ENCODE measurements around the gene EGFL7.

Gene EGFL7

DNA sequence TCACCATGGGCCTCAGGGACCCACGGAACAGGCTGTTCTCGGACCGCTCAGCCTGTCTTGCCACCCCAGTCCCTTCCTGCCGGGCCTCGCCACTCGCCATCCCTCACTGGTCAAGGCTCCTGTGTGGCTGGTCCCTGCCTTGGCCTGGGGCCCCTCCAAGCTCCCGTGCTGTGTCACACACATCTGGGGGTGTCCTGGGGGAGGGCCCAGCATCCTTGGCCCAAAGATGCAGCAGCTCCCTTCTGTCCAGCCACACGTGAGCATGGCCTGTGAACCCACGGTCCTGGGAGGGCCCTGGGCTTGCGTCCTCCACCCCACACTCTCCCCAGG is 425 bp upstream of the EGFL7 start:
- DNase-seq: no peak

DNA sequence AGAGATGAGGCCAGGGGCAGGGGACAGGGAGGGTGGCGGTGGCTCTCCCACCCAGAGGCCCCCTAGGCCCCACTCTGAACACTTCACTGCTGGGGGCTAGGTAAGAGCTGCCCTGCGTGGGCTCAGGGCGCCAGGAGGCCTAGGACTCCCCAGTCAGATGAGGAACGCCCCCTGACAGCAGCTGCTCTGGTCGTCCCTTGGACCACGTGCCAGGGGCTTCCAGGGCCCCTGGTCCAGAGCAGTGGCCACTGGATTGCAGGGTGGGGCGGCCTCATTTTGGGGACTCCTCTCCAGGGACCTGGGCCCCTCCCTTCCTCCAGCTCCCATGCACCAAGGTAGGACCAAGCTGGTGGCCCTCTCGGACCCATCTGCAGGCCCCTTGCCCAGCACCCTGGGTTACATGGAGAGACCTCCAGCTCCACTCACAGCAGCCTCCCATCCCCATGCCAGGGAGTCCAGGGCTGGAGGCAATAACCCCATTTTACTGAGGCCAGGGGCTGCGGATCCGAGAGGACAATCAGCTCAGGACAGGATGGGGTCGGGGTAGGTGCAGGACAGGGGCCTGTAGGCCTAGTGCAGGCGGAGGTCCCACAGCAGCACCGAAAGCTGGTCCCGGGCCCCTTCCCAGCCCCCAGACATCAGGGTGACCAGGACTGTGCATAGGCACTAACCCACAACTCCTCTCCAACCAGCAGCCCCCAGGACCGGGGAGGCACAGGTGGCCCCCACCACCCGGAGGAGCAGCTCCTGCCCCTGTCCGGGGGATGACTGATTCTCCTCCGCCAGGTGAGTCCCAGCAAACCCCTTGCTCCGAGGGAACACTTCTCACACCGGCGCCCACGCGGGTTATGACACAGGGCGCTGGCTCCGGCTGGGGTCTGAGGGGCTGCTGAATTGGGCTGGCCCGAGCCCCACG is 1.5 kb downstream of the EGFL7 start:
- DNase-seq: no peak

DNA sequence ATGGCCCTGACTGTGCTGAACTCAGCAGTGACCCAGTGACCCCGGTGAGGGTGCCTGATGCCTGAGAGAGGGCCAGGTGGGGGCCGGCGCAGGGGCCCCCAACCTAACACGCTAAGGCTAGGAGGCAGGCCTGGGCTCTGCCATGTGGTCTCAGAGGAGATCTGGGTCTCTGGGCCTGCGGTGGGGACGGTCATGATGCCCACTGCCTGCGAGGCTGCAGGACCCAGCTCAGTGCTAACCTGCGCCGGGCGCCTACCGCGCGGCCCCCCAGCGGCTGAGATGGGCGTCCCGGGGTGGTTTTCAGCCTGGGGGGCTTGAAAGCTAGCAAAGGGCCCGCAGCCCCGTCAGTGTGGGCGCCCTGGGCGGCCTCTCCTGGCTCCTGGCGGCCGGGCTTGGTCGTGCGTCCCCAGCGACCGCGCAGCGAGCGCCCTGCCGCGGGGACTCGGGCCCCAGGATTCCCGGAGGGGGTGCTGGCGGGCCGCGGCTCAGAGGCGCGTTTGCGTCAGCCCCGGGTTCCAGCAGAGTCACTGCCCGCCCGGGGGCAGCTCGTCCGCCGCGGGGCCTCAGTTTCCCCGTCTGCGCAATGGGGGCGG is 2.5 kb downstream of the EGFL7 start:
- no peak for DNase-seq

DNA sequence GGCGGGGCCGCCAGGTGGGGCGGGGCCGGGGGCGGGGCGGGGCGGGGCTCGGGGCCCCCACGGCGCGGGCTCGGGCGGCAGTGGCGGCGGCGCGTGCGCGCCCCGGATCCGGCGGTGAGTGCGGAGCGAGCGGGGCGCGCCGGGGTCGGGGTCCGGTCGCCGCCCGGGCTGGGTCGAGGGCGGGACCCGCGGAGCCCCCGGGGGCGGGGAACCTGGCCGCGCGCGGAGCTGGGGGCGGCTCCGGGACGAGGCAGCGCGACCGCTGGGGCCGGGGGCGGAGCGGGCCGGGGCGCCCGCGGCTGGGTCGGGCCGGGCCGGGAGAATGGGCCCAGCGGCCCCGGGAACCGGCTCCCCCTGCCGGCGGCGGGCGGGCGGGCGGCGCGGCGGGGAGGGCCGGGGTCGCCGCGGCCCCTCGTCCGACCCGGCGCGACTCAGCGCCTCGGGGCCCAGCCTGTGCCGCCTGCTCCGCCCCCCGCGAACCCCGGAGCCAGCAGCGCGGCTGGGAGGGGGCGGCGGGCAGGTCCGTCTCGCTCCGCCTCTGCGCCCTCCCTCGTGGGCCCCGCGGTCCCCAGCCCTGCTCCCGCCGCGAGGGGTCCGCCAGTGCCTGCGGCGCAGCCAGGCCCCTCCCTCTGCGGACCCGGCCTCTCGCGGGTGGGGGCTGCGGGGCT is 3.1 kb downstream of the EGFL7 start:
- no peak for DNase-seq

DNA sequence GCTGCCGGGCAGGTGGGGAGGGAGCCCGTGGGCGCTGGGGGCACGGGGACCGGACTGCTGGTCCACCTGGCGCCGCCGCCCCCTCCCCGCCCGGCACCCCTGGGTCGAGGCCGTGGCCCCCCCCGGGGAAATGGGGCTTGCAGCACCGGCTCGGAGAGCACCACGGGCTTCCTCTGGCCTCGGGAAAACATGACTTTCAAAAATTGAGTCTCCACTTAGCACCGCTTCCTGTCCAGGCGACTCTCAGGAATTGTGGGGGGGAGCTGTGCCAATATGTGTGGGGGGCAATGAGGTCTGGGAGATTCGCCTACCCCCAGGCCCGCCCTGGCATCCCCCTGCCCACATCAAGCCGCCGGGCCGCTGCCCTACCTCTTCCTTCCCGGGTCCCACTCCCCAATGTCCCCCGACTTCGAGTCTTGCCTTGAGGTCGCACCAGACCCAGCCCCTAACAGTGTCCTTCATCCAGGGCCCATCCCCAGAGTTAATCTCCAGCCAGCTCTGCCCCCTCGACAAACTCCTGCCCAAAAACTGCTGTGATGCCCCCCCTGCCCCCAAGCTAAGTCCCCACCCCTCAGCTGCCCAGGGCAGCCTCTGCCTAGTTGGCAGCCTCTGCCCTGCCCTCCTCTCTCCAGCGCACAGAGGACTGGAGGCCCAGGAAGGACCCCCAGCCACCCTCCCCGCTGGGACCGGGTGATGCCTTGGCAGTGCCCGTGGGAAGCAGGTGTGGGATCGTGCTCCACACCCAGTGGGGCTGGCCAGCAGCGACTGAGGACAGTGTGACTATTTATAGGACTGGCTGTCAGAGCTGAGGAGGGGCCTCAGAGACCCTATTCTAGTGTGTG is 3.9 kb downstream of the EGFL7 start:
- no peak for DNase-seq

DNA sequence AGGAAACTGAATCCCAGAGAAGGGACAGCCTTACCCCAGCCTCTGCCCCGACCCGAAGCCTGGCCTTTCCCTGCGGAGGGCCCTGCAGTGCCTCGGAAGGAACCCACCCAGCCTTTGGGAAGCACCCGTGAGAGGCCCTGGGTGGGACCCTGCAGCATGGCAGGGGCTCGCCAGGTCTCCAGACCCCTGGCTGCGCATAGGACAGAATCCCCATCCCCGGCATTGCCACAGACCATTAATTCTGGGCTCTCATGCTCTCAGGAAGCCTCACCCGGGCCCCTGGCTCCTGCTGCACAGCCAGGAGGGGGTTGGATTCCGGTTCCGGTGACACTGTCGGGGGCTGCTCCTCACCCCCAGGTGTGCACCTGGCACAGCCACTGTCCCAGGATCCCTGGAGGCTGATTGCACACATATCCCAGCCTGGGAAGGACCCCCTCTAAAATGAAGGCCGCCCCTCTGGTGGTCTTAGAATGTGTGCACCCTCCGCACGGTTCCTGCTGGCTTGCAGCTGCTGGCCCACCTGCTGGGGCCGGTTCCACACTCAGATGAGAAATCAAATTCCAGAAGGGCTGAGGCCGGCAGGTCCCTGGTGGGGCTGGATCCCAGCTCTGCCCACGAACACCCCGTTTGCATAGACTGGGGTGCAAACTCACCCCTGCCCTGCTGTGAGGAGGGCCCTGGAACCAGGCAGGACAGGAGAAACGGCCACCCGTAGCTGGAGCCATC is 4.7 kb downstream of the EGFL7 start:
- DNase-seq: no peak

DNA sequence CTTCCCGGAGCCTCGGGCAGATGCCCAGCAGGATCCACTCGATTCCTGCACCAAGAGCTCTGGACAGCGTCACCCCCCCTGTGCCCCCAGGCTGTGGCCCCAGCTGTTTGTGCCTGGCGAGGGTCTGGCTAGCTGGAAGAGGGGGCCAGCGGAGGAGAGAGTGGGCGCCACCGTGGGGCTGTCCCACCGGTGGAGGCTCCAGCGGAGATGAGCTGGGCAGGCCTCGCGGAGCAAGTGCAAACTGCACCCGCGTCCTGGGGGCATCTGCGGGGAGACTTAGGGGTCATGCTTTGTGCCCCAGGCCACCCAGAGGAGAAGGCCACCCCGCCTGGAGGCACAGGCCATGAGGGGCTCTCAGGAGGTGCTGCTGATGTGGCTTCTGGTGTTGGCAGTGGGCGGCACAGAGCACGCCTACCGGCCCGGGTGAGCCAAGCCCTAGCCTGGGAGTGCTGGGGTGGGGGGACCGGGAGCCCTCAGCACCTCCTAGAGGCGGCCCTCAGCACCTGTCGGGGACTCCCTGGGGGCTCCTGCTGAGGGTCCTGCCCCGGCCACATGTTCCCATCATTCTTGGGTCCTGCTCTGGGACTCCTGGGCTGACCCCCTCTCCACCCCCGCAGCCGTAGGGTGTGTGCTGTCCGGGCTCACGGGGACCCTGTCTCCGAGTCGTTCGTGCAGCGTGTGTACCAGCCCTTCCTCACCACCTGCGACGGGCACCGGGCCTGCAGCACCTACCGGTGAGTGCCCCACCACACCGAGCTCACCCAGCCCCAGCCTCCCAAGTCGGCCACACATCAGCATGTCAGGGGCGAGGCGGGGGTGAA is 5.4 kb downstream of the EGFL7 start:
- DNase-seq: no peak

DNA sequence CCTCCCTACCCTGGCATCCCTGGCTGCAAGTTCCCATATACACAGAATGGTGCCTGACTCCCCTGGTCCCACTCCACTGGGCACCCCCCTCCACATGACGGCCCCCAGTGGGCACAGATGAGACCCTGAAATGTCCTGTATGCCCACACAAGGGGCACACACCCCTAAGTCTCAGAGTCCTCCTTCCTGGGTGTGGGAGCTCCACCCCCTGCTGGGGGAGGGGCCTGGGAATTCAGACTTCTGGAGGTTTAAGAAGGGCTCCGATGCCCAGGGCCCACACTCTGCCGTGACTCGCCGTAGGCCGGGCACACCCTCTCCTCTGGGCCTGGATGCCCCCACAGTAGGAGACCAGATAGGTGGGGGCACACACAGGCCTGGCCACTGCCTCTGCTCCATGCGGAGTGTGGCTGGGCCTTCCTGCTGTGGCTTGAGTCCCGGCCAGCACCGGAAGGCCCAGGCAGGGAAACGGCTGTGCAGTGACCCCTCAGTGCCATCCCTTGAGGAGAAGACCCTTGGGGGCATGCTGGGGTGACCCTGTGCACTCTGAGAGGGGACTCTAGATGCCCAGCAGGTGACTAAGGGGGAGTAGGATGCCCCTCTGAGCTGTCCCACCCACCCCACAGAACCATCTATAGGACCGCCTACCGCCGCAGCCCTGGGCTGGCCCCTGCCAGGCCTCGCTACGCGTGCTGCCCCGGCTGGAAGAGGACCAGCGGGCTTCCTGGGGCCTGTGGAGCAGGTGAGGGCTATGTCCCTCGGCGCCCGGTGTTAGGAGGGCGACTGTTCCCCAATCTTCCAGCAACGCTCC is 6.5 kb downstream of the EGFL7 start:
- DNase-seq: no peak

DNA sequence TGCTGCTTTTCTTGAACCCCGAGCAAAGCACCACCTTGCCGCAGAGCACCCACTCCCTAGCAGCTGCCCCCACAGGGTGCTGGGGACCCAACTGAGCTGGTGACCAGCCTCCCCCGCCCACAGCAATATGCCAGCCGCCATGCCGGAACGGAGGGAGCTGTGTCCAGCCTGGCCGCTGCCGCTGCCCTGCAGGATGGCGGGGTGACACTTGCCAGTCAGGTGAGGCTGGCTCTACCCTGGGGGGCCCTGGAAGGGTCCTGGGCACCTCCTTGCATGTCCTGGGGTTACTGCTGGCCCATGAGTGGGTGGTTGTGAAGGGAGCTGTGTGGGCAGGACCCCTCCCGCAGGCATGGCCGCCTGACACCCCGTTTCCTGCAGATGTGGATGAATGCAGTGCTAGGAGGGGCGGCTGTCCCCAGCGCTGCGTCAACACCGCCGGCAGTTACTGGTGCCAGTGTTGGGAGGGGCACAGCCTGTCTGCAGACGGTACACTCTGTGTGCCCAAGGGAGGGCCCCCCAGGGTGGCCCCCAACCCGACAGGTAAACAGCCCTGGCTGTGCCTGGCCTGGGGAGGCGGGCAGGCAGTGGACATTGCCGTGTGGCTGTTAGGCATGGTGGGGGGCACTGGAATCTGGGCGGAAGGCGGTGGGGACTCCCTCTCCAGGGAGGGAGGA is 7.2 kb downstream of the EGFL7 start:
- DNase-seq: no peak

DNA sequence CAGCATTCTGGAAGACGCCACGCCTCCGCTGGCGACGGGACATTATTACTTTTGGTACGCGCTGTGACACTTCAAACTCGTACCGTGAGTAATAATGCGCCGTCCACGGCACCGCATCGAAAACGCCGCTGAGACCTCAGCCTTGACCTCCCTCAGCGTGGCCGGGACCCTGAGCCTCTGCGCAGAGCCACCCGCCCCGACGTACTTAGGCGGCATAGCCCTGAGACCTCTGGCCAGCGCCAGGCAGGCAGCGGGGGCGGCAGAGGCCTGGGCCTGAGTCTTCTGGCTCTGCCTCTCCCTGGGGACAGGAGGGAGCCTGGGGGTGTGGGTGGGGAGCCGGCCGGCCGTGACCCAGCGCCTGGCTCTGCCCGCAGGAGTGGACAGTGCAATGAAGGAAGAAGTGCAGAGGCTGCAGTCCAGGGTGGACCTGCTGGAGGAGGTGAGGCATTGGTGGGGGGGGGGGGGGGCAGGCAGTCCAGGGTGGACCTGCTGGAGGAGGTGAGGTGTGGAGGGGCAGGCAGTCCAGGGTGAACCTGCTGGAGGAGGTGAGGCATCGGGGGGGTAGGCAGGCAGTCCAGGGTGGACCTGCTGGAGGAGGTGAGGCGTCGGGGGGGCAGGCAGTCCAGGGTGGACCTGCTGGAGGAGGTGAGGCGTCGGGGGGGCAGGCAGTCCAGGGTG is 8.0 kb downstream of the EGFL7 start:
- no peak for DNase-seq

DNA sequence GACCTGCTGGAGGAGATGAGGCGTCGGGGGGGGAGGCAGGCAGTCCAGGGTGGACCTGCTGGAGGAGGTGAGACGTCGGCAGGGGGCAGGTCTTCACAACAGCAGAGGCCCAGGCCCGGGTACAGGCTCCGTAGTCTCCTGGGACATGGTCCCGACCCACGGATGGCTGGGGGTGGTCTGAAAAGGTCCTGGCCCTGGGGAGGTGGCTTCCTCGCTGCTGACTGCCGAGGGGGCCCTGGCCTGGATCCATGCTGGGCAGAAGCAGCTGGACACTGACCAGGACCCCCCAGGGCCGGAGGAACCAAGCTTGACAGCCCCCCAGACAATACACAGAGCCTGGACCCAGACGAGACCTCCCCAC is 8.5 kb downstream of the EGFL7 start:
- DNase-seq: no peak

DNA sequence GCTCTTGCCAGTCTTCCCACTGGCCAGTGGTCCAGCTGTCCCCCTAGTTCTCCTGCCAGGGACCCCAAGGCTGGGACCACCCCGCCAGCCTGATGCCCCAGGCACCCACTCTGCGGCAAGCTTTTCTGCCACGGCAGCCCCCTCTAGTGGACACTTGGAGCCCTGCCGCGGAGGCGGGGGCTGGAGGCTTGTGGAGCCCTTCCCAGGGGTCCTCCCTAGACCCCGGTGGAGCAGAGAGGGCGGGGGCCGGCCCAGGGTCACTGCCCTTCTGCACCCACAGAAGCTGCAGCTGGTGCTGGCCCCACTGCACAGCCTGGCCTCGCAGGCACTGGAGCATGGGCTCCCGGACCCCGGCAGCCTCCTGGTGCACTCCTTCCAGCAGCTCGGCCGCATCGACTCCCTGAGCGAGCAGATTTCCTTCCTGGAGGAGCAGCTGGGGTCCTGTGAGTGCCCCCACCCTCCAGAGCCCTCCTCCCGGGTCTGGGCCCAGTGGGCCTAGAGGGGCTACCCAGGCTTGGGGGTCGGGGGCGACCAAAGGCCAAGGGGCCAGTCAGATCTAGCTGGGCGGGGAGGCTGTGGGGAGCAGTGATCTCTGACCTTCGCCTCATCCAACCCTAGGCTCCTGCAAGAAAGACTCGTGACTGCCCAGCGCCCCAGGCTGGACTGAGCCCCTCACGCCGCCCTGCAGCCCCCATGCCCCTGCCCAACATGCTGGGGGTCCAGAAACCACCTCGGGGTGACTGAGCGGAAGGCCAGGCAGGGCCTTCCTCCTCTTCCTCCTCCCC is 9.1 kb downstream of the EGFL7 start:
- no peak for DNase-seq

DNA sequence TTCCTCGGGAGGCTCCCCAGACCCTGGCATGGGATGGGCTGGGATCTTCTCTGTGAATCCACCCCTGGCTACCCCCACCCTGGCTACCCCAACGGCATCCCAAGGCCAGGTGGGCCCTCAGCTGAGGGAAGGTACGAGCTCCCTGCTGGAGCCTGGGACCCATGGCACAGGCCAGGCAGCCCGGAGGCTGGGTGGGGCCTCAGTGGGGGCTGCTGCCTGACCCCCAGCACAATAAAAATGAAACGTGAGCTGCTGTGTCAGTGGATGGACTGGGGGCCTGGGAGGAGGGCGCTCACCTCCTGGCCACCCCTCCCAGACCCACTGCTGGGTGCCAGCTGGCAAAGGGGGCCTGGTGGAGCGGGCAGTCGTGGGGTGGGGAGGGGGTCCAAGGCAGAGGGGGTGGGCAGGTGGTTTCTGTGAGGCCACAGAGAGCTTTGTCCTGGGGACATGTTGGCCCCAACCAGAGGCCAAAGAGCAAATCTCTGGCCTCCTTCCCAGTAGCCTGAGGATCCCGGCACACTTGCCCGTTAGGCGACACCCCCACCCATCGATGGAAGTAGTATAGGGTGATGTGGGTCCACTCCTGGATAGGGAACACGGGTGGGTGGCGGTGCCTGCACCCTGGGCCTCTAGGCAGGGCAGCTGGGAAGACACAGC is 9.8 kb downstream of the EGFL7 start:
- no peak for DNase-seq

DNA sequence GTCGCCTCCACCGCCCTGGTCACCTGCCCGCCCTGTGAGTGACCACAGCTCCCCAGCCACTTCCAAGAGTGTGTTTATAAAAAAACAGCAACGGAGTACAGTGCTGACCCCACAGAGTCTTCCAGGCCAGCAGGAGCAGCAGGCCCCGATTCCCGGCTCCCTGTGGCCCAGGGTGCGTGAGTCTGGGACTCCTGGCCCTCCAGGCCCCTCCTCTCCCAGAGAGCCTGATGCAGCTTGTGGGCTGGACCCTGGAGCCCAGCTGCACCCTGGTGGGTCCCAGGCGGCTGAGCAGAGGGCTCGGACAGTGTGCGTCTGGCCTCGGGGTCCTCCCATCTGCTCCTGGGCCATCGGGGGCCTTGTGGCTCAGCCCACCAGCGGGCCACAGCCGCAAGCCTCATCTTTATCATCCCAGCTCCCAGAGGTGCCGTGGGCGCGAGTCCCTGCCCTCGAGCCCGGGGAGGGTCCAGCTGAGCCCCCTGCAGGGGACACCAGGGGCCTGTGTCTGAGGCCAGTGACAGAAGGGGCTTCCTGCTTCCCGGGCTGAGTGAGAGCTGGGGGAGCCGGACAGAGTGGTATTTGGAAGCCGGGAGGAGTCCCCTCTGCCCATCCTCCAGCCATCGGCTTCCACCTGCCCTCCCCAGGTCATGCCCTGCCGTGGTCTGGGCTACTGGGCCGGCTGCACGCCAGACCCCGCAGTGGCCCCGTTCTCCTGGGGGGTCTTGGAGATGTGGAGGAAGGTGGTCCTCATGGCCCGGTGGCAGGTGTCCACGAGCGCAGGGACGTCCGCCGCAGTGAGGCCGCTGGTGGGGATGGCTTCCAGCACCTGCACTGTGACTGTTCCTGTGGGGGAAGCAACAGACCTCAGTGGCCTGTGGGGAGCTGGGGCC is 10.6 kb downstream of the EGFL7 start:
- no peak for DNase-seq

DNA sequence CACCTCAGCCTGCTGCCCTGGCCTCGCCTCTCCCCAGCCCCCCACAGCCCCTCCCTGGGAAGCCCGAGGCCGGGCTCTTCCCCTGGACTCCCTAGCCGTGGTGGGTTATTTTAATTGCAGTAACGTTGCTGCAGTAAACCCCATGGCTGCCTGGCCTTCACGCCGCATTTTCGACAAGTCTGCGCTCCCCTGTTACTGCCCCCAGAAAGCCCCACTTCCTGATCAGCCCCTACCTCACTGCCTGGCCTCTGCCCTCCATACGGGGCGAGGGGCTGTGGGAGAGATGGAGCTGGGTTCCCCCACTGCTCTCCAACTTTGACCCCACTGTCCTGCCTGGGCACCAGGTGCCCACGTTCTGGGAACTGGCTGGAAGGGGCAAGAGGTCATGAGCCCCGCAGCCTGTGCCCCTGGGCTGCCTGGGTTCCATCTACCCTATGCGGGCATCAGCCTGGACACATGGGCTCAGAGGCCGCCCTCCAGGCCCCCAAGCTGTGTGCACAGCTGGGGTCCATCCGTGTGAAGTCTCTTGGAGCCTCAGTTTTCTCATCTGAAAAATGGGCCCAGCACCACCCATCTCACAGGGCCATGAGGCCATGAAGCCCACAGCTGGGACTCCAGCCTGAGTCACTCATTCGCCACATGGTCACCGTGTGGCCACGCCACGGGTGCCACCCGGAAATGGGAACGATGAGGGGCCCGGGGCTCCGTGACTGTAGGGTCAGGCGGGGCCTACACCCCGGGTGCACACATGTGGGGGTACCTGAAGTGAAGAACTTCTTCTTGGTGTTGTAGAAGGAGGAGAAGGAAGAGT is 11.5 kb downstream of the EGFL7 start:
- DNase-seq: no peak

DNA sequence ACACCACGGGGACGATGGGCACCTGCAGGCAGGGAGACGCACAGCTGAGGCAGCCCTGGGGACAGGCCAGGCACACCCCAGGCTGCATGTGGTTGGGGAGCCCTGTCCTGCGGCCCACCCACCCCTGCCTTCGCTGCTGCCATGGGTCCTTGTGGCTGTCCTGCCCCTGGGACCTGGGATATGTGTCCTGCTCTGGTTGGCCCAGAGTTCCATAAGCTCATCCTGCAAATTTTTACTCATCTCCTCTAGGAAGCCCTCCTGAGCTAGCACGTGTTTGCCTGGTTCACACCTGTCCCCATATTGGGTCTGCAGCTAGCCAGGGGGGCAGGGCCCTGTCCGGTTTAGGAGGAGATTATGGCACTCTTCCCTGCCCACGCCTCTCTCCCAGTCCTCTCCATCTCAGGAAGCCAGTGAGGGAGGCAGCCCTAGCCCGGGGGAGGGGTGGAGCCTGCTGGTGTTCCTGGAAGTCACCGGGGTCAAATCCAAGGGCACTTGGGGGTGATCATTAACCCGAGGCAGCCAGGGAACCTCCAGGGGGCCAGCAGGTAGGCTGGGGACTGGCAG is 12.2 kb downstream of the EGFL7 start:
- peak; percentile 74 for DNase-seq

Data from NCI-H2029 (cell line).